Gastroesophageal sphincter (tissue), 4 donors: Measurements from ENCODE around the gene CDKL1. TPM values are rescaled to one million over a fixed set of nuclear protein-coding genes. Genes with fewer than 3 reads are reported as not detected.

Experiments
- ATAC-seq: fragments of 150-250 bp; one replicate; pipeline ENCODE4 v1.9.1; 2016; ENCODE audit warnings: mild to moderate bottlenecking, moderate library complexity
- H3K27ac ChIP-seq, 4 donors: fragments of 200-600 bp; sonication (generic) in 3 of 4; 1 replicate in 3 of 4; 2 replicates in 1 of 4; pipeline ENCODE4 v1.5.1; 2016 to 2019
- H3K27me3 ChIP-seq: fragments of 200-600 bp; sonication (generic); one replicate; pipeline ENCODE4 v1.5.1; 2019
- H3K36me3 ChIP-seq, 2 donors: fragments of 200-600 bp; sonication (generic); one replicate each; pipeline ENCODE4 v1.5.1; 2019; ENCODE audit warnings: control low read depth in 1 of 2
- H3K4me1 ChIP-seq, 3 donors: fragments of 200-600 bp; sonication (generic); 1 replicate in 2 of 3; 2 replicates in 1 of 3; pipeline ENCODE4 v1.5.1; 2016 to 2019; ENCODE audit warnings: control low read depth in 2 of 3
- H3K4me3 ChIP-seq, 2 donors: fragments of 200-600 bp; sonication (generic); one replicate each; pipeline ENCODE4 v1.5.1; 2019; ENCODE audit warnings: mild to moderate bottlenecking in 1 of 2, moderate library complexity in 1 of 2
- H3K9me3 ChIP-seq, 3 donors: fragments of 200-600 bp; sonication (generic); one replicate each; pipeline ENCODE4 v1.5.1; 2017 to 2019; ENCODE audit warnings: control low read depth in 2 of 3
- EP300 ChIP-seq: sonication (generic); formaldehyde crosslinking; IDR thresholded peaks from one replicate; pipeline ENCODE4 v1.6.1; 2017; ENCODE audit warnings: antibody characterized with exemption, mild to moderate bottlenecking
- POLR2A ChIP-seq, 2 donors: fragments of 450-650 bp; IDR thresholded peaks; one replicate each; pipeline ENCODE4 v1.6.1; 2017; ENCODE audit warnings: antibody characterized with exemption in 2 of 2, mild to moderate bottlenecking in 2 of 2, moderate library complexity in 1 of 2
- POLR2AphosphoS5 ChIP-seq: sonication (generic); formaldehyde crosslinking; IDR thresholded peaks from one replicate; pipeline ENCODE4 v1.6.1; 2017; ENCODE audit warnings: antibody characterized with exemption
- WGBS, 2 donors: methylation state at CpG; one replicate each; pipeline ENCODE4 v1.1.5; 2018; ENCODE audit warnings: low coverage in 1 of 2; 5-methylcytosine and 5-hydroxymethylcytosine counted together
- total RNA-seq, 4 donors: library from RNA; depleted of rRNA; stranded (reverse); fragments of >200 nt; gene quantifications; one replicate each; pipeline ENCODE4 v1.1.0, GENCODE V29; 2016
- TF ChIP-seq, protein P1 (sequence below), 4 experiments: fragments of 200-600 bp in 2 of 4; fragments of 450-650 bp in 2 of 4; sonication (generic) in 1 of 4; IDR thresholded peaks; one replicate each; pipeline ENCODE4 v1.5.1; 2017 to 2019; ENCODE audit warnings: antibody characterized with exemption in 4 of 4, mild to moderate bottlenecking in 2 of 4, moderate library complexity in 2 of 4

CDKL1 gene
- total RNA-seq, 4 donors from 2014 or later: 4.2 to 10.3 (median 6.2) TPM

DNA sequence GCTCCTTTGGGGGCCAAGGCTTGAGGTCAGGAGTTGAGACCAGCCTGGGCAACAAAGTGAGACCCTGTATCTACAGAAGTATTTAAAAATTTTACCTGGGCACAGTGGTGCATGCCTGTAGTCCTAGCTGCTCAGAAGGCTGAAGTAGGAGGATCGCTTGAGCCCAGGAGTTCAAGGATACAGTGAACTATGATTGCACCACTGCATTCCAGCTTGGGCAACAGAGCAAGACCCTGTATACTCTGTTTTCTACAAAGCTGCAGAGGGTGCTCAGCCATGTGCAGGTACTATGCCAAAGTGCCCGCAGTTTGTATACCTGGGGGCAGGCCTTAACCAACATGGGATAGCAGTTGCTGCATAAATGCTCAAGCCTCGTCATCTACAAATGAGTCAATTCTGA lies 26.8 kb upstream of the CDKL1 start:
- TF ChIP-seq POLR2AphosphoS5: no peak
- TF ChIP-seq POLR2A (IDR thresholded peaks at IDR 0.05): no peak
- ATAC-seq: no peak
- no peak overlapping the region for H3K27ac ChIP-seq
- H3K9me3 ChIP-seq: no peaks in the 10 kb centered on the region
- 97 to 100% methylated on average over 2 to 3 of the region's 3 CpGs for WGBS, 2 donors
- no peak overlapping the region for H3K4me3 ChIP-seq
- H3K27me3 ChIP-seq: no peaks in the 10 kb centered on the region
- H3K36me3 ChIP-seq: peaks cover 0 to 83% of the 10 kb centered on the region in 2 donors
- no peaks in the 10 kb centered on the region for H3K4me1 ChIP-seq

DNA sequence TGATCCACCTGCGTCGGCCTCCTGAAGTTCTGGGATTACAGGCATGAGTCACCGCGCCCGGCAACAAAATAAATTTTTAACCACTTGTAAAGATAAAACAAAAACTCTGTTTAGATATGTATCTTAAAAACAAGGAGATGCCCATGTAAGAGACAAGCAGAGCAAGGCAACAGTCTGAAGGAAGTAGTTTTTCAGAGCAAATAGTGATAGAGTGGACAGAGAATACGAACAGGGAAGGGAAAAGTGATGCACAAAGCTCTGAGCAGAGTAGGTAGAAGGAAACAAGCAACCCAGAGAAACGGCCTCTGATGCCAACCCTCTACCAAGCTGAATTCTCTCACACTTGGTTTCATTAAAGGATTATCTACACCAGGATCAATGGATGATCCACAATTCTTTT lies 24.8 kb upstream of the CDKL1 start:
- Histone ChIP-seq H3K27me3 (no peaks in the 10 kb centered on the region), H3K27ac (no peak overlapping the region), H3K4me3 (no peak overlapping the region), H3K9me3 (no peaks in the 10 kb centered on the region), H3K36me3 (peaks cover 0 to 96% of the 10 kb centered on the region in 2 donors), H3K4me1 (no peaks in the 10 kb centered on the region)
- no peak for ATAC-seq
- WGBS, 2 donors: 83 to 88% methylated on average over 2 of the region's 7 CpGs
- TF ChIP-seq POLR2AphosphoS5: no peak
- TF ChIP-seq, protein P1, sequence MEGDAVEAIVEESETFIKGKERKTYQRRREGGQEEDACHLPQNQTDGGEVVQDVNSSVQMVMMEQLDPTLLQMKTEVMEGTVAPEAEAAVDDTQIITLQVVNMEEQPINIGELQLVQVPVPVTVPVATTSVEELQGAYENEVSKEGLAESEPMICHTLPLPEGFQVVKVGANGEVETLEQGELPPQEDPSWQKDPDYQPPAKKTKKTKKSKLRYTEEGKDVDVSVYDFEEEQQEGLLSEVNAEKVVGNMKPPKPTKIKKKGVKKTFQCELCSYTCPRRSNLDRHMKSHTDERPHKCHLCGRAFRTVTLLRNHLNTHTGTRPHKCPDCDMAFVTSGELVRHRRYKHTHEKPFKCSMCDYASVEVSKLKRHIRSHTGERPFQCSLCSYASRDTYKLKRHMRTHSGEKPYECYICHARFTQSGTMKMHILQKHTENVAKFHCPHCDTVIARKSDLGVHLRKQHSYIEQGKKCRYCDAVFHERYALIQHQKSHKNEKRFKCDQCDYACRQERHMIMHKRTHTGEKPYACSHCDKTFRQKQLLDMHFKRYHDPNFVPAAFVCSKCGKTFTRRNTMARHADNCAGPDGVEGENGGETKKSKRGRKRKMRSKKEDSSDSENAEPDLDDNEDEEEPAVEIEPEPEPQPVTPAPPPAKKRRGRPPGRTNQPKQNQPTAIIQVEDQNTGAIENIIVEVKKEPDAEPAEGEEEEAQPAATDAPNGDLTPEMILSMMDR (IDR thresholded peaks at IDR 0.05): no peak
- TF ChIP-seq POLR2A (IDR thresholded peaks at IDR 0.05): no peak
- TF ChIP-seq EP300: no peak

DNA sequence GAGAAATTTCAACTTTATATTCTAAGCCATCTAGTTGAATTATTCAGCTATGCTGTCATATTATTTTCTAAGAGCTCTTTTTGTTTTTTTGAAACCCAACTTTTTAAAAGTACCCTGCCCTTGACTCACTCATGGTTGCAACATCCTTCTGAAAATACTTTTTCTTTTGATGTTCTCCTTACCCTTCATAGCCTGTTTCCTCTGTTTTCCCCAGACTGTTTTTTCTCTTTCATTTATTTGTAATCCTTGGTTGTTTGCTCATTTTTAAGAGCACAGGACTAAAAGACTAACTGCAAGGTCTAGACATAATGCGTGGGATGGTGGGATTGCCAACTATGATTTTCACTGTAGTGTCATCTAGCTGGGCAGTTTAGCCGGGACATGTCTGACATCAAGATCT lies 21.2 kb upstream of the CDKL1 start:
- peaks cover 0 to 77% of the 10 kb centered on the region in 2 donors for H3K36me3 ChIP-seq
- no peak overlapping the region for H3K27ac ChIP-seq
- WGBS, 2 donors: 90 to 100% methylated on average over 1 to 2 of the region's 2 CpGs
- TF ChIP-seq EP300: no peak
- TF ChIP-seq POLR2A (IDR thresholded peaks at IDR 0.05): no peak
- TF ChIP-seq, protein P1 (IDR thresholded peaks at IDR 0.05): no peak
- TF ChIP-seq POLR2AphosphoS5: no peak
- no peak overlapping the region for H3K4me3 ChIP-seq
- H3K4me1 ChIP-seq: no peaks in the 10 kb centered on the region
- ATAC-seq: no peak
- H3K9me3 ChIP-seq: no peaks in the 10 kb centered on the region
- H3K27me3 ChIP-seq: no peaks in the 10 kb centered on the region

DNA sequence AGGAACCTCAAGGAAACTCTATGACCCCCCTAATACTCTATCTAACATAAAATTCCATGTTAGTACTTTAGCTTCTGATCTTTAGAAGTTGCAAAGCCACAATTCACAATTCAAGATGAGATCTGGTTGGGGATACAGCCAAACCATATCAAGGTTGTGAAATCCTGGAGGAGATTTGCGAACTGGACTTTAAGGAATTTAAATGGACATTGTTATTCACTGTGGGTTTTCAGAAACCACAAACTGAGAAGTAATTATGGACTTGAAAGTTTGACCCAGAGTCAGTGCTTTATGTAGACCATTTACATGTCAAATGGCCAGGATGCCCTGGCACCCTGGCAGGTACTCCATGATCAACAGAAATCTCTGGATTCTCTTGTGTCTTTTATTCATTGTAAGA lies 14.2 kb upstream of the CDKL1 start:
- H3K4me3 ChIP-seq: no peak overlapping the region
- no peaks in the 10 kb centered on the region for H3K27me3 ChIP-seq
- ATAC-seq: no peak
- 71 to 73% methylated on average over 1 of the region's 1 CpG for WGBS, 2 donors
- no peaks in the 10 kb centered on the region for H3K9me3 ChIP-seq
- H3K36me3 ChIP-seq: peaks cover 0 to 12% of the 10 kb centered on the region in 2 donors
- TF ChIP-seq, protein P1 (IDR thresholded peaks at IDR 0.05): no peak
- TF ChIP-seq POLR2AphosphoS5: no peak
- no peak for TF ChIP-seq EP300
- no peaks in the 10 kb centered on the region for H3K4me1 ChIP-seq
- H3K27ac ChIP-seq: no peak overlapping the region

DNA sequence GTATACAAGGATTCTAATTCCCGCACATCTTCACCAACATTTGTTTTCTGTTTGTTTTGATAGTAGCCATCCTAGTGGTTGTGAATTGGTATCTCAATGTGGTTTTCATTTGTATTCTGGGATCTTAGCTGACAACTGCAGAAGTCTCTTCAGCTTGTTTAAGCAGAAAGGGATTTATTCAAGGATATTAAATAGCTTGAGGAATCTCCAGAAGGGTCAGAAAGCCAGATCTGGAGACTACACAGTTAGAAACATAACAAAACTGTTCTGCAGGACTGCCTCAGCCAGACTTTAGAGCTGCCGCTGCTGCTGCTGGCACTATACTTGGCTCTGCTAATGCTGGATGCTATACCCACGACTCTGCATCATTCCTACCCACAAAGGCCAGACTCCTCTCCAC lies 13.4 kb upstream of the CDKL1 start:
- Histone ChIP-seq H3K36me3 (peaks cover 0 to 6% of the 10 kb centered on the region in 2 donors), H3K27me3 (no peaks in the 10 kb centered on the region), H3K9me3 (no peaks in the 10 kb centered on the region), H3K27ac (no peak overlapping the region), H3K4me1 (no peaks in the 10 kb centered on the region), H3K4me3 (no peak overlapping the region)
- TF ChIP-seq, protein P1 (IDR thresholded peaks at IDR 0.05): no peak
- TF ChIP-seq POLR2A (IDR thresholded peaks at IDR 0.05) (no peak), EP300 (no peak), POLR2AphosphoS5 (no peak)
- ATAC-seq: no peak
- WGBS, 2 donors: 76 to 85% methylated on average over 2 to 3 of the region's 3 CpGs
